ENCODE results near the gene FMNL1. TPM values are rescaled to one million over a fixed set of nuclear protein-coding genes. Genes with fewer than 3 reads are reported as not detected.

Gene FMNL1
- polyA plus RNA-seq (2013) = 129 TPM

GRCh38 chr17:45221081-45222013 is at the start of gene FMNL1:
TSS of gene FMNL1 (plus strand) at chr17:45221885. CDS start at chr17:45222125, 240 bp downstream.
- DNase-seq = peak in 2 of 3 donors; percentile 79 to 86
- Histone ChIP-seq H3K27ac (ENCODE audit: insufficient read depth in 1 of 2, low read depth in 1 of 2, low read length in 2 of 2, poor library complexity in 1 of 2, severe bottlenecking in 2 of 2) (peak within 1 kb of the TSS; percentile 95 to 96), H3K36me3 (ENCODE audit: control insufficient read depth in 4 of 4, insufficient read depth in 4 of 4, low read length in 3 of 4) (peaks cover 0 to 2% (median 0%) of the 10 kb centered on the region in 4 experiments), H3K27me3 (replicated peaks in 2 of 5; ENCODE audit: control insufficient read depth in 4 of 5, insufficient read depth in 5 of 5, low read length in 4 of 5) (no peaks in the 10 kb centered on the region), H3K9me3 (ENCODE audit: control extremely low read depth in 1 of 5, control insufficient read depth in 4 of 5, insufficient read depth in 2 of 5, low read depth in 1 of 5, low read length in 4 of 5) (no peaks in the 10 kb centered on the region), H3K4me1 (ENCODE audit: control extremely low read depth in 1 of 4, control insufficient read depth in 4 of 4, insufficient read depth in 4 of 4, low read length in 3 of 4) (peaks cover 18 to 64% (median 57%) of the 10 kb centered on the region in 4 experiments), H3K4me3 (ENCODE audit: control insufficient read depth in 1 of 7, extremely low read depth in 1 of 7, insufficient read depth in 4 of 7, low read depth in 2 of 7, low read length in 6 of 7) (peak within 1 kb of the TSS; percentile 53 to 95 (median 91))
- ChIA-PET CTCF (interaction anchor here (0.9 to 13.5 kb wide), 8 partner anchors 12 to 169 kb away, joined by 3 to 420 read pairs (median 4); no protein-coding TSS in a partner anchor), POLR2A (interaction anchor here (0.7 to 4.3 kb wide), 8 partner anchors 8 to 95 kb away, joined by 3 to 31 read pairs (median 8); partner anchors contain the start of genes HEXIM2 and MAP3K14)
- 1% methylated on average over 50 of the region's 98 CpGs for WGBS (ENCODE audit: insufficient coverage)

GRCh38 chr17:45172232-45172540 is 49.5 kb upstream of the FMNL1 start:
- H3K4me3 ChIP-seq (ENCODE audit: control insufficient read depth in 1 of 7, extremely low read depth in 1 of 7, insufficient read depth in 4 of 7, low read depth in 2 of 7, low read length in 6 of 7) = peak overlapping the region in 2 of 7 experiments; percentile 69 to 71
- POLR2A ChIA-PET = interaction anchor here (0.6 to 2.1 kb wide), 3 partner anchors 11 to 107 kb away, joined by 3 to 14 read pairs (median 6); partner anchors contain the start of genes HEXIM1 and HEXIM2
- peaks cover 0 to 44% (median 40%) of the 10 kb centered on the region in 4 experiments for H3K4me1 ChIP-seq (ENCODE audit: control extremely low read depth in 1 of 4, control insufficient read depth in 4 of 4, insufficient read depth in 4 of 4, low read length in 3 of 4)

GRCh38 chr17:45172541-45173286 is 49.0 kb upstream of the FMNL1 start:
- WGBS (ENCODE audit: insufficient coverage) = 7% methylated on average over 7 of the region's 10 CpGs
- Histone ChIP-seq H3K27ac (ENCODE audit: insufficient read depth in 1 of 2, low read depth in 1 of 2, low read length in 2 of 2, poor library complexity in 1 of 2, severe bottlenecking in 2 of 2) (peak overlapping the region in 1 of 2 experiments; percentile 25), H3K4me3 (ENCODE audit: control insufficient read depth in 1 of 7, extremely low read depth in 1 of 7, insufficient read depth in 4 of 7, low read depth in 2 of 7, low read length in 6 of 7) (peak overlapping the region; percentile 20 to 71 (median 56)), H3K36me3 (ENCODE audit: control insufficient read depth in 4 of 4, insufficient read depth in 4 of 4, low read length in 3 of 4) (peaks cover 0 to 6% (median 1%) of the 10 kb centered on the region in 4 experiments), H3K27me3 (replicated peaks in 2 of 5; ENCODE audit: control insufficient read depth in 4 of 5, insufficient read depth in 5 of 5, low read length in 4 of 5) (no peaks in the 10 kb centered on the region), H3K9me3 (ENCODE audit: control extremely low read depth in 1 of 5, control insufficient read depth in 4 of 5, insufficient read depth in 2 of 5, low read depth in 1 of 5, low read length in 4 of 5) (no peaks in the 10 kb centered on the region), H3K4me1 (ENCODE audit: control extremely low read depth in 1 of 4, control insufficient read depth in 4 of 4, insufficient read depth in 4 of 4, low read length in 3 of 4) (peaks cover 0 to 44% (median 40%) of the 10 kb centered on the region in 4 experiments)
- peak; percentile 36 to 73 (median 65) for DNase-seq
- ChIA-PET CTCF (interaction anchor here (0.7 to 2.3 kb wide), 11 partner anchors 9 to 104 kb away, joined by 3 to 19 read pairs (median 9); partner anchors contain the start of genes ACBD4, HEXIM1 and HEXIM2), POLR2A (interaction anchor here (0.6 to 2.1 kb wide), 3 partner anchors 12 to 106 kb away, joined by 3 to 14 read pairs (median 6); partner anchors contain the start of genes HEXIM1 and HEXIM2)

More at GRCh38 chr17:45172232-45172540, 49.5 kb upstream of the FMNL1 start:
- Histone ChIP-seq H3K27ac (ENCODE audit: insufficient read depth in 1 of 2, low read depth in 1 of 2, low read length in 2 of 2, poor library complexity in 1 of 2, severe bottlenecking in 2 of 2) (peak overlapping the region in 1 of 2 experiments; percentile 25), H3K36me3 (ENCODE audit: control insufficient read depth in 4 of 4, insufficient read depth in 4 of 4, low read length in 3 of 4) (peaks cover 0 to 6% (median 1%) of the 10 kb centered on the region in 4 experiments), H3K27me3 (replicated peaks in 2 of 5; ENCODE audit: control insufficient read depth in 4 of 5, insufficient read depth in 5 of 5, low read length in 4 of 5) (no peaks in the 10 kb centered on the region), H3K9me3 (ENCODE audit: control extremely low read depth in 1 of 5, control insufficient read depth in 4 of 5, insufficient read depth in 2 of 5, low read depth in 1 of 5, low read length in 4 of 5) (no peaks in the 10 kb centered on the region)
- CTCF ChIA-PET = interaction anchor here (1.4 to 2.3 kb wide), 9 partner anchors 8 to 37 kb away, joined by 3 to 19 read pairs (median 9); partner anchors contain the start of genes ACBD4, HEXIM1 and HEXIM2
- DNase-seq = no peak
- WGBS (ENCODE audit: insufficient coverage) = 100% methylated on average over 2 of the region's 5 CpGs

GRCh38 chr17:45175759-45176115 is 45.9 kb upstream of the FMNL1 start:
- DNase-seq = no peak
- H3K36me3 ChIP-seq (ENCODE audit: control insufficient read depth in 4 of 4, insufficient read depth in 4 of 4, low read length in 3 of 4) = no peaks in the 10 kb centered on the region
- H3K27ac ChIP-seq (ENCODE audit: insufficient read depth in 1 of 2, low read depth in 1 of 2, low read length in 2 of 2, poor library complexity in 1 of 2, severe bottlenecking in 2 of 2) = no peak overlapping the region
- no peak overlapping the region for H3K4me3 ChIP-seq (ENCODE audit: control insufficient read depth in 1 of 7, extremely low read depth in 1 of 7, insufficient read depth in 4 of 7, low read depth in 2 of 7, low read length in 6 of 7)
- H3K27me3 ChIP-seq (replicated peaks in 2 of 5; ENCODE audit: control insufficient read depth in 4 of 5, insufficient read depth in 5 of 5, low read length in 4 of 5) = no peaks in the 10 kb centered on the region
- POLR2A ChIA-PET = interaction anchor here (2.1 kb wide), 1 partner anchor 15 kb away, joined by 7 read pairs; the partner anchor contains the start of gene HEXIM2
- CTCF ChIA-PET = interaction anchor here (1.5 to 2.3 kb wide), 3 partner anchors 19 to 41 kb away, joined by 4 to 10 read pairs (median 9); partner anchors contain the start of genes ACBD4 and HEXIM1
- no peaks in the 10 kb centered on the region for H3K9me3 ChIP-seq (ENCODE audit: control extremely low read depth in 1 of 5, control insufficient read depth in 4 of 5, insufficient read depth in 2 of 5, low read depth in 1 of 5, low read length in 4 of 5)
- 100% methylated on average over 2 of the region's 3 CpGs for WGBS (ENCODE audit: insufficient coverage)
- H3K4me1 ChIP-seq (ENCODE audit: control extremely low read depth in 1 of 4, control insufficient read depth in 4 of 4, insufficient read depth in 4 of 4, low read length in 3 of 4) = peaks cover 0 to 46% (median 36%) of the 10 kb centered on the region in 4 experiments

- Histone ChIP-seq H3K4me3 (ENCODE audit: control insufficient read depth in 1 of 7, extremely low read depth in 1 of 7, insufficient read depth in 4 of 7, low read depth in 2 of 7, low read length in 6 of 7) (no peak overlapping the region), H3K27me3 (replicated peaks in 2 of 5; ENCODE audit: control insufficient read depth in 4 of 5, insufficient read depth in 5 of 5, low read length in 4 of 5) (no peaks in the 10 kb centered on the region), H3K4me1 (ENCODE audit: control extremely low read depth in 1 of 4, control insufficient read depth in 4 of 4, insufficient read depth in 4 of 4, low read length in 3 of 4) (peaks cover 0 to 28% (median 17%) of the 10 kb centered on the region in 4 experiments), H3K9me3 (ENCODE audit: control extremely low read depth in 1 of 5, control insufficient read depth in 4 of 5, insufficient read depth in 2 of 5, low read depth in 1 of 5, low read length in 4 of 5) (no peaks in the 10 kb centered on the region), H3K36me3 (ENCODE audit: control insufficient read depth in 4 of 4, insufficient read depth in 4 of 4, low read length in 3 of 4) (no peaks in the 10 kb centered on the region), H3K27ac (ENCODE audit: insufficient read depth in 1 of 2, low read depth in 1 of 2, low read length in 2 of 2, poor library complexity in 1 of 2, severe bottlenecking in 2 of 2) (no peak overlapping the region)
- 94% methylated on average over 2 of the region's 7 CpGs for WGBS (ENCODE audit: insufficient coverage)
- CTCF ChIA-PET = interaction anchor here (2.3 to 2.6 kb wide), 2 partner anchors 20 to 42 kb away, joined by 10 read pairs; partner anchors contain the start of gene ACBD4
- POLR2A ChIA-PET = no interaction called here
- no peak for DNase-seq
Observed at GRCh38 chr17:45177563-45177962, 44.1 kb upstream of the FMNL1 start.

- ChIA-PET POLR2A (no interaction called here), CTCF (interaction anchor here (0.6 to 3.1 kb wide), 5 partner anchors 9 to 33 kb away, joined by 3 to 14 read pairs (median 4); no protein-coding TSS in a partner anchor)
- Histone ChIP-seq H3K27me3 (replicated peaks in 2 of 5; ENCODE audit: control insufficient read depth in 4 of 5, insufficient read depth in 5 of 5, low read length in 4 of 5) (no peaks in the 10 kb centered on the region), H3K27ac (ENCODE audit: insufficient read depth in 1 of 2, low read depth in 1 of 2, low read length in 2 of 2, poor library complexity in 1 of 2, severe bottlenecking in 2 of 2) (no peak overlapping the region), H3K4me3 (ENCODE audit: control insufficient read depth in 1 of 7, extremely low read depth in 1 of 7, insufficient read depth in 4 of 7, low read depth in 2 of 7, low read length in 6 of 7) (no peak overlapping the region), H3K36me3 (ENCODE audit: control insufficient read depth in 4 of 4, insufficient read depth in 4 of 4, low read length in 3 of 4) (no peaks in the 10 kb centered on the region), H3K9me3 (ENCODE audit: control extremely low read depth in 1 of 5, control insufficient read depth in 4 of 5, insufficient read depth in 2 of 5, low read depth in 1 of 5, low read length in 4 of 5) (no peaks in the 10 kb centered on the region), H3K4me1 (ENCODE audit: control extremely low read depth in 1 of 4, control insufficient read depth in 4 of 4, insufficient read depth in 4 of 4, low read length in 3 of 4) (peaks cover 0 to 2% (median under 1%) of the 10 kb centered on the region in 4 experiments)
- no peak for DNase-seq
- WGBS (ENCODE audit: insufficient coverage) = 95% methylated on average over 4 of the region's 5 CpGs
Observed at GRCh38 chr17:45184144-45184543, 37.5 kb upstream of the FMNL1 start.
